Jurkat, Clone E6-1 (cell line): ENCODE data around the gene CHTF8. TPM values are rescaled to one million over a fixed set of nuclear protein-coding genes. Genes with fewer than 3 reads are reported as not detected.
"Not testable (repeated sequence)": the region's sequence is repeated elsewhere in the genome, so short reads cannot be mapped to it uniquely, and the experiment has no call there.

Experiments used
- DNase-seq: peaks from one replicate; pipeline ENCODE4 v3.0.0-alpha.2; 2011; ENCODE audit warnings: low read depth, low spot score
- H3K4me3 ChIP-seq: 2 replicates; pipeline ENCODE4 v1.5.1; 2011; ENCODE audit warnings: mild to moderate bottlenecking, low read length, control low read depth, moderate library complexity
- polyA plus RNA-seq: library from polyadenylated mRNA; unstranded; fragments of >200 nt; gene quantifications from one replicate; pipeline ENCODE4 v1.2.1, GENCODE V29; 2012; ENCODE audit warnings: missing spikeins; ENCODE audit not compliant: insufficient read length, insufficient read depth

CHTF8 gene
- polyA plus RNA-seq: 148 TPM

- H3K4me3 ChIP-seq: peak within 1 kb of the TSS; percentile 98
- peak; percentile 71 for DNase-seq
Measured at GRCh38 chr16:69132424-69133252, at the start of gene CHTF8, which contains the start of gene UTP4. Gene CHTF8 (minus strand): TSS chr16:69132588. CDS start chr16:69121458, 11,130 bp downstream. Gene UTP4 (plus strand): TSS chr16:69132649. CDS start chr16:69133460, 811 bp downstream.

- H3K4me3 ChIP-seq: no peak overlapping the region
- no peak for DNase-seq
Measured at GRCh38 chr16:69180011-69180338, 47.6 kb upstream of the CHTF8 start.

DNA sequence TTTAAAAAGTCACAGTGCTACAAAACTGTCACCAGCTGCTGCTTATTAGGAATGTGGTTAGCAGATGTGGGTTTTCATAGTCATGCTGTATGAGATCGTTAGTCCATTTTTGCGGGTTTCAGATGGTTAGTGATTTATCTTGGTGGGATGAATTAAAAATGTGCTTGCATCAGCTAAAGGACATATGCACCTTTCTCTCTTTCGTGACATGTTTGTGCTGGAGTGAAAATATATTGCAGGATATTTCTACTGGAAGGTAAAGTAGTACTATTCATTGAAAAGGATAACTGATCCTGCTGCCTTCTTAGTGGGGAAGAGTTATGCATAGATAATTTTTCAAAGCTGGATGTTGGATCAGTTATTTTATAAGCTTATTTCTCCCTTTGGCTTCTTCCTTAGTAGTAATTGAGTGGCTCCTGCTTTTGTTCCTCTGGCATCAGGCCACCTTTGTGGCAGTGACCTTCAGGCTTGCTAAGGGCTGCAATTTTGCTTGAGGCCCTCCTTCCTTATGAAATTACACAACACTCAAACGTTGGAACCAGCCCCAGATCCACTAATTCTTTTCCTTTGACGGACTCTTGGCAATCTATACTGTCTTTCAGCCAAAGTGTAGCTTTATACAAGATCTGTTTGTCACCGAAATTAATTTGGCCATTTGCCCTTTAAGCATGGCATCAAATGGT is 47.1 kb upstream of the CHTF8 start:
- no peak for DNase-seq

GRCh38 chr16:69176033-69176800 is 43.8 kb upstream of the CHTF8 start:
- no peak for DNase-seq
- H3K4me3 ChIP-seq: no peak overlapping the region

More for the DNA sequence above, 47.1 kb upstream of the CHTF8 start:
- no peak overlapping the region for H3K4me3 ChIP-seq

GRCh38 chr16:69171325-69172084 is 39.1 kb upstream of the CHTF8 start:
- DNase-seq: no peak

GRCh38 chr16:69169607-69170352 is 37.4 kb upstream of the CHTF8 start:
- no peak overlapping the region for H3K4me3 ChIP-seq
- DNase-seq: no peak

More at GRCh38 chr16:69171325-69172084, 39.1 kb upstream of the CHTF8 start:
- H3K4me3 ChIP-seq: no peak overlapping the region

DNA sequence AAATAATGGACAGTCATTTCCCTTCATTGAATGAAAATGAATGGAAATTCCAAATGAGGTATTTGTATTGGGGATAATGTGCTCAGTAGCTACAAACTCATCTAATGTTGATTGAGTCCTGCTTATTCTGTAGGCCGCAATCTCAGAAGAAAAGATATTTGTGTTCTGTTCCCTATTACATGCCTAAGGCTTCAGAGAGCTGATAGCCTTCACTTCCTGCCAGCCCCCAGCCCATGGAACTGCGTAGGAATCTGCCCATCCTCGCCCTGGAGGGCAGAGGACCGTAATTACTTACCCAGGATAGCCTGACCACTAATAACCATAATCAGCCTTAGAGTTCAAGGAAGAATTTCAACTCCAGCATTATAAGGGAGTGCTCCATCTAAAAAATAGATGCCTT is 36.7 kb upstream of the CHTF8 start:
- no peak for DNase-seq

GRCh38 chr16:69166946-69167930 is 34.9 kb upstream of the CHTF8 start:
- H3K4me3 ChIP-seq: no peak overlapping the region
- DNase-seq: no peak

More for the DNA sequence above, 36.7 kb upstream of the CHTF8 start:
- H3K4me3 ChIP-seq: no peak overlapping the region

- no peak for DNase-seq
- H3K4me3 ChIP-seq: no peak overlapping the region
Measured at GRCh38 chr16:69166221-69166833, 33.9 kb upstream of the CHTF8 start.

DNA sequence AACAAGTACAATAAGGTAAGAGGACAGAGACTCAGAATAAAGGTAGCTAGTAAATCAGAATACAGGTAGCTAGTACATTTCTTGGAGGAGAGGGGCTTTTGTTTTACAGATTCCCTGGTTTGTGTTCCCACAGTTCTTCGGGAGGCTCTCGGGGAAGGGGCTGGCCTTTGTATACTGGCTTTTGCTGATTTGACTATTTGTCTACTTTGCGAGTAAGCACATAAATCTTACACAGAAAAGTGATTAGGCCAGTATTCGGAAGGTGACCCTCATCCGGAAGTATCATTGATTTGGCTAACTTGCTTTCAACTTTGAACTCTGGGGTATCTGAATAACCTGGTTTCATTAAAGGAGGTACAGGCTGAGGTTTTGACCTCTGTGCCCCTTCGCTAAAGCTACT is 33.2 kb upstream of the CHTF8 start:
- no peak for DNase-seq
- no peak overlapping the region for H3K4me3 ChIP-seq

- no peak for DNase-seq
Measured at GRCh38 chr16:69160192-69160591, 27.8 kb upstream of the CHTF8 start.

GRCh38 chr16:69157196-69157595 is 24.8 kb upstream of the CHTF8 start:
- H3K4me3 ChIP-seq: no peak overlapping the region
- DNase-seq: no peak

More at GRCh38 chr16:69160192-69160591, 27.8 kb upstream of the CHTF8 start:
- H3K4me3 ChIP-seq: no peak overlapping the region

- no peak overlapping the region for H3K4me3 ChIP-seq
- peak; percentile 64 for DNase-seq
Measured at GRCh38 chr16:69150146-69150865, 17.9 kb upstream of the CHTF8 start.

DNA sequence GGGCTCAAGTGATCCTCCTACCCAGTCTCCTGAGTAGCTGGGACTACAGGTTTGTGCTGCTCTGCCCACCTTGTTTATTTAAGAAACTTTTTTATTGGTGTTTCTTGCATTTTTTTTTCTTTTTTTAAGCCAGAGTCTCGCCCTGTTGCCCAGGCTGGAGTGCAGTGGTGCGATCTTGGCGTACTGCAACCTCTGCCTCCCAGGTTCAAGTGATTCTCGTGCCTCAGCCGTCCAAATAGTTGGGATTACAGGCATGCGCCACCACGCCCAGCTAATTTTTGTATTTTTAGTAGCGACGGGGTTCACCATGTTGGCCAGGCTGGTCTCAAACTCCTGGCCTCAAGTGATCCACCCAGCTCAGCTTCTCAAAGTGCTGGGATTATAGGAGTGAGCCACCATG is 17.2 kb upstream of the CHTF8 start:
- DNase-seq, H3K4me3 ChIP-seq: not testable (repeated sequence)

- no peak for DNase-seq
- H3K4me3 ChIP-seq: no peak overlapping the region
Measured at GRCh38 chr16:69145658-69146057, 13.3 kb upstream of the CHTF8 start.

DNA sequence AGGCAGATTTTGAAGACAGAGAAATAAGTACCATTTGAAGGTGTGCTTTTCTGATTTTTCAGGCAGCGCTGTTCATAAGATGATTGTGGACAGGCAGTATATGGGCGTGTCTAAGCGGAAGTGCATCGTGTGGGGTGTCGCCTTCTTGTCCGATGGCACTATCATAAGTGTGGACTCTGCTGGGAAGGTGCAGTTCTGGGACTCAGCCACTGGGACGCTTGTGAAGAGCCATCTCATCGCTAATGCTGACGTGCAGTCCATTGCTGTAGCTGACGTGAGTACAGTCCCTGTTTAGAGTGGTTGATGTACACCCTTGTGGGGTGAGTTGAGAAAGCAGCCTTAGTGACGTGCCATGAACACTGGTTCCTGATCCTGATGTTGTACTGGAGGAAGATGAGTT is 10.7 kb upstream of the CHTF8 start:
- no peak overlapping the region for H3K4me3 ChIP-seq
- DNase-seq: no peak
